GM12872 (cell line): ENCODE results near the gene LITAF.

Source experiments
- CTCF ChIP-seq: IDR thresholded peaks from 3 replicates; pipeline ENCODE4 v1.5.1; 2011; ENCODE audit warnings: low read depth, mild to moderate bottlenecking, low read length, moderate library complexity; ENCODE audit not compliant: insufficient read depth

LITAF gene

DNA sequence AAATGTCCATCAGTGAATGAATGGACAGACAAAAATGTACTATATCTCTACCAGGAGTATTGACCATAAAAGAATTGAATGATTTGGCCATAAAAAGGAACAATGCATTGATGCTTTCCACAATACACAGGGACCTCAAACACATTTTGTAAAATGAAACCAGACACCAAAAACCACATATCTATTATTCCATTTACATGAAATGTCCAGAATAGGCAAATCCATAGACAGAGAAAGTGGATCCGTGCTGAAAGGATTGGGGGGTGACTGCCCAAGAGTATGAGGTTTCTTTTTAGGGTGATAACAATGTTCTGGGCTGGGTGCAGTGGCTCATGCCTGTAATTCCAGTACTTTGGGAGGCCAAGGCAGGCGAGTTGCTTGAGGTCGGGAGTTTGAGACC is 6.9 kb upstream of the LITAF start:
- no peak for TF ChIP-seq CTCF

GRCh38 chr16:11589198-11589550 is 2.5 kb upstream of the LITAF start:
- no peak for TF ChIP-seq CTCF

DNA sequence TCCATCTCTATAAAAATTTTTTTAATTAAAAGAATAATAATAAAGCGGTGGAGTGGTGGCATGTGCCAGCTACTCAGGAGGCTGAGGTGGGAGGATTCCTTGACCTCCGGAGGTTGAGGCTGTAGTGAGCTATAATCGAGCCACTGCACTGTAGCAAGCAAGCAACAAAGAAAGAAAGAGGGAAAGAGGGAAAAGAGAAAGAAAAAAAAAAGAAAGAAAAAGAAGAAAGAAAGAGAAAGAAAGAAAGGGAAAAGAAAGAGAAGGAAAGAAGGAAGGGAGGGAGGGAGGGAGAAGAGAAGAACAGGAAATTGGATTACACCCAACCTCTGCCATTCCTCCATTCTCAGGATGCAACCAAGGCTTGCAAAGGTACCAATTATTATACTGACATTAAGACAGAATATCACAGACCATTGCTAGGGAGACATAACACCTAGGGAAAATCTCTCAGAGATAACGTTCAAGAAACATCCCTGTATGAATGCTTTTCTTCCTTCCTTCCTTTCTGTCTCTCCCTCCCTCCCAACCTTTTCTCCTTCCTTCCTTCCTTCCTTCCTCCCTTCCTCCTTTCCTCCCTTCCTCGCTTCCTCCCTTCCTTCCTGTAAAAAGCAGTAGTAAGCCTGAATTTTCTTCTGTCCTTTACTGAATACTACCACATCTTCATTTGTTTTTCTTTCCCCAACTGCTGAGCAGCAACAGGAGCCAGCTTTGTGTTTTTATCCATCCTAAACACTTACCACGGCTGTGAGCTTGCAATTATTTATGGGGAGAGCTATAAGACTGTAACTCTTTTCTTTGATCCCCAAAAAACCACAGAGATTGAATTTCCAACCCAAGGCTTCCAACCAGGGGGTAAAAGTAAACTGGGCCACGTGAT is 1.8 kb upstream of the LITAF start:
- TF ChIP-seq CTCF = no peak

DNA sequence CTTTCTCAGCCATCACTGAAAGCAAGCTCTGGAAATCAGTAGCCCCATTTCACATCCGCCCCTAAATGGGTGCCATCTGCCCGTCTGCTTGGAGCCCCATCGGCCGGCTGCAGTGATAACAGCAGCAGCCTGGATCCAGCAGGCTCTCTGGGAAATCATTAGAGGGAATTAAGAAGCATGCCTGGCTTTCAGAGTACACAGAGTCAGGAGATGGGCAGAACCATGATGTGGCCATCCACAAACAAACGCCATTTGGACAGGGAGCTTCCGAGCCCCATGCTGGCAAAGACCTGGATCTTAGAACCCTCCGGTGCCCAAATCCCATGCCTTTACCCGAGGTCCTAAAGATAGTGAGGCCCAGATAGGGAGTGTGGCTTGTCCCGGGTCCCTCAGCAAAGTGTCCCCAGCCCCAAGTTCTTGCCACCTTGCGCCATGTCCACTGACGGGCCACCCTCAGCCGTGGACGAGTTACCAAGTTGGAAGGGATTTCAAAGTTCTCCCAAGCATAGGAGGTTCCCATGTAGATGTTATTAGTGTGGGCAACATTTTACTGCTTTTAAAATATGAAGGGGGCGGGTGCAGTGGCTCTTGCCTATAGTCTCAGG is 1.0 kb upstream of the LITAF start:
- no peak for TF ChIP-seq CTCF

GRCh38 chr16:11586378-11586855 is 302 bp downstream of the LITAF start:
- no peak for TF ChIP-seq CTCF

DNA sequence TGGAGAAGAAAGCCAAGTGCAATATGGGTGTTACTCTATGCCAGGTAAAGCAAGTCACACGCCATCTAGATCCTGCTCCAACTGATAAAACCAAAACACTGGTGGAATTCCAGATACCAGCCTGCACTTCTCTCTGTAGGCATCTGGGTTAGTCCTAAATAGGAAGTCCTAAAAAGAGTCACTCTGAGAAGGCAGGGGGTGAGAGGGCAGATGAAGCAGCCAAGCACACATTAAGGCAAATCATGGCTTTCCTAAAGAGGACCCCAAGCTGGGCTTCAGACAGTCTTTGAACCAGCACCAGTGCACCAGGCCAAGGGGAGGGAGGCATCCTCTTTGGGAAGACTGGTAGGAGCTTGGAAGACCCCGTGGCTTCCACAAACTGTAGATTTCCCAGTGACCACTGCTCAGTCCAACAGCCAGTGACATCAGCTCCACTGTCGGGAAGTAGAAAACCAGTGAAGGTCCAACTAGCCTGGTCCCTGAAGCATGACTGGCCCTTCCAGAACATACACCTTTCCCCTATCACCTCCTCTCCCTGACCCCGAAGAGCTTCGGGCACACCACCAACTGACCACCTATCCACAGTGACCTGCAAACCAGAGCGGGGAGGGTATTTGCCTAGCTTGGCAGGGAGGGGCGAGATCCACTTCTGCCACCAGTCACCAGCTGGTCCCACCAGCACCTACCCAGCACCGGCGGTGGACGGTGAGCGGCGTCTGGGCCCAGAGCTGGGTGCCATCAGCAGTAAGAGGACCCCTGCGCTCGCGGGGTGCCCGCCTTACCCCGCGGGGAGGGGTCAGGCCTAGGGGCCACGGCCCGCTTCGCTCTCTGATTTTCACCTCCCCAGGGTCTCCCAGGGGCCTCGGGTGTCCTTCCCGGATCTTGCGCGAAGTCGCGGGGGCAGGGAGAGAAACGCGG is 1.0 kb downstream of the LITAF start:
- no peak for TF ChIP-seq CTCF
